ENCODE results near the gene KRTDAP. TPM values are rescaled to one million over a fixed set of nuclear protein-coding genes. Genes with fewer than 3 reads are reported as not detected.
A peak's percentile ranks its signal among the peaks of the same experiment; 100 is the strongest.
"Not testable (repeated sequence)": the region's sequence is repeated elsewhere in the genome, so short reads cannot be mapped to it uniquely, and the experiment has no call there.

Gene KRTDAP
- total RNA-seq, 1 donor from 2014 or later, result 56.1 TPM

- DNase-seq (ENCODE audit: low spot score), result no peak
Measured at GRCh38 chr19:35486268-35486708, 4.0 kb downstream of the KRTDAP start.

GRCh38 chr19:35484252-35485036, 5.8 kb downstream of the KRTDAP start:
- no peak for DNase-seq (ENCODE audit: low spot score)

- no peak for DNase-seq (ENCODE audit: low spot score)
Measured at GRCh38 chr19:35483089-35483488, 7.2 kb downstream of the KRTDAP start.

DNA sequence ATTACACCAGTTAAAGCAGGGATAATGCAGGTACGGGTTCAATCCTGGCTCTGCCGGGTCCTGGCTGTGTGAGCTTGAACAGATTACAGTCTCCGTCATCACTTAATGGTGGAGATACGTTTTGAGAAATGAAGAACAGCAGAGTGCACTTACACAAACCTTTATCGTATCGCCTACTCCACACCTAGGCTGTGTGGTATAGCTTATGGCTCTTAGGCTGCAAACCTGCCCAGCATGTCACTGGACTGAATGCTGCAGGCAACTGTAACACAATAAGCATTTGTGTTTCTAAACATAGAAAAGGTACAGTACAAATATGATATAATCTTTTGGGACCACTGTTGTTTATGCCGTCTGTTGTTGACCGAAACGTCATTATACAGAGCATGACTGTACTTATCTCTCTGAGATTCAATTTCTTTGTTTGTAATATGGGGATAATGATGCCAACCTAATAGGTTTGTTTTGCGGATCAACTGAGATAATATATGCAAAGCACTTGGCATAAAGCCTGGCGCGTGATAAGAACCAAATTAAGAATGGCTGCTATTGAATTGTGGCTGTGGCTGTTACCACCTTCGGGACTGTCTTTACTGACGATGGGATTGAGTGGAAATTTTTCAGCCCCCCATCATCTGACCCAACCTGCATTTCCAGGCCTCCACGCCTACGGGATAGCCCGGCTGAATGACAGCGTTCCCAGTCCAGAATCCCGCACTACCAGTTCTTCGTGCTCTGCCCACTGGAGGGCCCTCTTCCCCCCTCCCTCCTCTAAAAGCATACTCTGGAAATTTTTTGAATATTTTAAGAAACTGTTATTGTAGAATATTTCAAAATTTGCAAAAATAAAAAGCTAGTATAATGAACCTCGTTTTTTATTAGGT, 11.2 kb downstream of the KRTDAP start:
- peak; percentile 18 for DNase-seq (ENCODE audit: low spot score)

- DNase-seq (ENCODE audit: low spot score), result no peak
Measured at GRCh38 chr19:35476149-35476548, 14.1 kb downstream of the KRTDAP start.

GRCh38 chr19:35474594-35474993, 15.7 kb downstream of the KRTDAP start:
- DNase-seq (ENCODE audit: low spot score), result not testable (repeated sequence)

DNA sequence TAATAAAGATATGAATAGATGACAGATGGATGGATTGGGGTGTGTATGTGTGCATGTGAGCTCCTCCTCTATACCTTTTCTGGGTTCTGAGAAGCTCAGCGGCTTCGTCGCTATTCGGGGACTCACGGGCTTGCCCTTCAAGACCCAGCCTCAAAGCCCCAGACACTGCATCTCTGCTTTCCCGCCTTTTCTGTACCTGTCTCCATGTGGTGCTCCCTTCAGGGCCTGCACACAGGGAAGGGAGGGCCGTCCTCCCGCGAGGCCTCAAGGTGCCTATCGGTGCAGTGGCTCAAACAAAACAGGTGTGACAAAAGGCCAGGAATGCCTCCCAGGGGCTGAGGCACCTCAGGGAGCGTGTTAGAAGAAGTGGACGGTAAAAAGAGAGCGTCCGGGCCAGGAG, 16.2 kb downstream of the KRTDAP start:
- DNase-seq (ENCODE audit: low spot score), result no peak

DNA sequence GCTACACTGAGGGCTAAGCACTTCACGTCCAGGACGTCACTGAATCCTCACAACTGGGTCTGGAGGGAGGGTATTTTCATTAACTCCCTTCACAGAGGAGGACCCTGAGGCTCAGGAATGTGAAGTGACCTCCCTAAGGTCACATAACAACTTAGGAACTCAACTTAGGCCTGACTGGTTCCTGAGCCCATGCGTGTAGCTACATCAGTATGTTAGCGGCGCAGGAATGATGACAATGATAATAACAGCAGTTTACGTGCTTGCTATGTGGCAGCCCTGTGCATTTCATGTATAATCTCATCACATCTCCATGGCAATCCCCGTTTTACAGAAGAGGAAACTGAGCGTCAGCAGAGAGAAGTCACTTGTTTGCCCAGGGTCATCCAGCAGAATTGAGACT, 18.3 kb downstream of the KRTDAP start:
- DNase-seq (ENCODE audit: low spot score), result no peak

GRCh38 chr19:35471075-35471474, 19.2 kb downstream of the KRTDAP start:
- not testable (repeated sequence) for DNase-seq (ENCODE audit: low spot score)

- DNase-seq (ENCODE audit: low spot score), result no peak
Measured at GRCh38 chr19:35470128-35470527, 20.1 kb downstream of the KRTDAP start.

GRCh38 chr19:35468637-35469036, 21.6 kb downstream of the KRTDAP start:
- peak; percentile 50 for DNase-seq (ENCODE audit: low spot score)

GRCh38 chr19:35466259-35466658, 24.0 kb downstream of the KRTDAP start:
- no peak for DNase-seq (ENCODE audit: low spot score)

DNA sequence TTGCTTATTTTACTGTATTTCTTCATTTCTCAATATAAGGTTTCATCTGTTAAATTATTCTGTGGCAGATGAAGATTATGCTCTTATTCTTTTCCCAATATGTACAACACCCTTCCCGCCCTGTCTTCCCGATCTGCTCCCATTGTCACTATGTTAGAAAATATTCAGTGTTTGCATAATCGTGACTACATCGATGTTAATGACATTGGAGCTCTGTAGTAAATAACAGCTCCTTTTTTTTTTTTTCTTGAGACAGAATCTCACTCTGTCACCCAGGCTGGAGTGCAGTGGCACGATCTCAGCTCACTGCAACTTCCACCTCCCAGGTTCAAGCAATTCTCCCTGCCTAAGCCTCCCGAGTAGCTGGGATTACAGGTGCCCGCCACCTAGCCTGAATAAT, 27.3 kb downstream of the KRTDAP start:
- not testable (repeated sequence) for DNase-seq (ENCODE audit: low spot score)

GRCh38 chr19:35462476-35462953, 27.7 kb downstream of the KRTDAP start:
- peak; percentile 46 for DNase-seq (ENCODE audit: low spot score)

DNA sequence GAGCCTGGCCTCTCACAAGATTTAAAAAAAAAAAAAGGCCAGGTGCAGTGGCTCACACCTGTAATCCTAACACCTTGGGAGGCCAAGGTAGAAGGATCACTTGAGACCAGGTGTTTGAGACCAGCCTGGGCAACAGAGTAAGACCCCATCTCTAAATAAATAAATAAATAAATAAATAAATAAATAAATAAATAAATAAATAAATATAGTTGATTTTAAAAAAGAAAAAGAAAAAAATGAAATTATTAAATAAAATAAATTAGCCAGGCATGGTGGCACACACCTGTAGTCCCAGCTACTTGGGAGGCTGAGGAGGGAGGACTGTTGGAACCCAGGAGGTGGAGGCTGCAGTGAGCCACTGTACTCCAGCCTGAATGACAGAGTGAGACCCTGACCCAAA, 28.5 kb downstream of the KRTDAP start:
- not testable (repeated sequence) for DNase-seq (ENCODE audit: low spot score)

- DNase-seq (ENCODE audit: low spot score), result no peak
Measured at GRCh38 chr19:35461060-35461459, 29.2 kb downstream of the KRTDAP start.

GRCh38 chr19:35460608-35461007, 29.7 kb downstream of the KRTDAP start:
- no peak for DNase-seq (ENCODE audit: low spot score)

GRCh38 chr19:35459414-35460082, 30.7 kb downstream of the KRTDAP start:
- DNase-seq (ENCODE audit: low spot score), result no peak

GRCh38 chr19:35458731-35459391, 31.4 kb downstream of the KRTDAP start:
- no peak for DNase-seq (ENCODE audit: low spot score)

GRCh38 chr19:35458192-35458591, 32.1 kb downstream of the KRTDAP start:
- no peak for DNase-seq (ENCODE audit: low spot score)

DNA sequence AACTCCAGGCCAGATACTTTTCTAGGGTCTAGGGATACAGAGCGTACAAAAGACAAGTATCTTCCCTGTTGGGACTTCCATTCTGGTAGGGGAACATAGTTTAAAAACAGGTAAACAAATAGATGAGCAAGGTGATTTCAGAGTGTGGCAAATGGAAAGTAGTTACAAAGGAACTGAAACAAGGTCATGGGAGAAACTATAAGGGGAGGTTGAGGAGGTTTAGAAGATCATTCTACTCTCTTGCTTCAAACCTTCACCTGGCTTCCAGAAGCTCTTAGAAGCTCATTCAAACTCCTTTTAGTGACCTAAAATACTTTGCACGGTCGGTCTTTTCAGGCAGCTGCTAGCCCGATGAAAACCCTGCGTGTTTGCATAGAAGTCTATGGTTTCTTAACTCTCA, 33.1 kb downstream of the KRTDAP start:
- no peak for DNase-seq (ENCODE audit: low spot score)

Measured in umbilical cord (tissue), 2 donors.